Erythroblast (primary cell): Measurements from ENCODE around the gene PSKH1.

Experiments
- GATA1 ChIP-seq: IDR thresholded peaks from 2 replicates; pipeline ENCODE4 v1.6.1; 2011; ENCODE audit warnings: low read depth, mild to moderate bottlenecking, control low read depth, low read length, moderate library complexity
- POLR2A ChIP-seq: IDR thresholded peaks from 2 replicates; pipeline ENCODE4 v1.6.1; 2011; ENCODE audit warnings: mild to moderate bottlenecking, low read length

GRCh38 chr16:67843343-67843765 is 49.7 kb upstream of the PSKH1 start:
- TF ChIP-seq POLR2A (no peak), GATA1 (no peak)
